OCI-LY1 (cell line): Measurements from ENCODE around the gene KCNJ1.

Source experiments
- EZH2 ChIP-seq: fragments of 200-600 bp; sonication (generic), shearing (Covaris generic); IDR thresholded peaks from 2 replicates; pipeline ENCODE4 v1.8.0; 2017; ENCODE audit warnings: borderline replicate concordance, mixed run types, mild to moderate bottlenecking, antibody characterized with exemption, low read length, moderate library complexity, mixed read lengths
- TF ChIP-seq, protein P1 (sequence below): fragments of 200-600 bp; sonication (generic), shearing (Covaris generic); IDR thresholded peaks from 2 replicates; pipeline ENCODE4 v1.5.1; 2017; ENCODE audit warnings: mild to moderate bottlenecking, antibody characterized with exemption, low read length, moderate library complexity, mixed read lengths

DNA sequence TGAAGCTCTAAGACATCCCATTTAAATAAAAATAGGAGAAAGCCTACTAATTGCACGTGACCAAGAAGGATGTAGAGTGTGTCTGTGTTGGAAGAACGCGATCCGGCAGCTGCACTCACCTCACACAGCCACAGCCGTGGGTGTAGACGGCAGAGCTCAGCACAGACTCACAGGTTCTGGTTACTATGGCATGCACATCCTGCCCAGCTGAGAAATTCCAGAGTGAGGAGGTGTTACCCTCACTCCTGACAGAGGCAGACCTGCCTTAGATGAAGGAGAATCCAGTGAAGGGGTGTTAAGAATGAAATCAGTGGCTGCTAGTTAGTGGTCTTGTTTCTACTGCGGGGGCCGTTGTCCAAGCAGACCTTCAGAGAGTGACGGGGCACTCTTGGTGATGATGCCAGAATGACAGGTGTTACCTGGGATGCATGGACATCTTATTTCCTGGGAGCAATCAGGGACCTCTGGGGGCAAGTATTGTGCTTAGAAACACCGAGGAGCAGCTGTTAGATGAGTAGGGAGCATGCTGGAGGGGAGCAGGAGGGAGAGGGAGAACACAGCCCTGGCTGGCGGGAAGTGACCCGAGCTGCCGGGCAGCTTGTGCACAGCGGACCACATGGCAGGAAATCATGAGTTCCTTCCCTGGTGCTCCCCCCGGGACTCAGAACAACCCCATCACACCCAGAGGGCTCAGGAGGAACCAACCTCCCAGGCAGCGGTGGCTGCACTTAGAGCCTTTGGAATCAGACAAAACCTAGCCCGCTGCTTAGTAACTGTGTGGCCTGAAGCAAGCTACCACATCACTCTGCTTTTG, 36.4 kb upstream of the KCNJ1 start:
- TF ChIP-seq, protein P1, sequence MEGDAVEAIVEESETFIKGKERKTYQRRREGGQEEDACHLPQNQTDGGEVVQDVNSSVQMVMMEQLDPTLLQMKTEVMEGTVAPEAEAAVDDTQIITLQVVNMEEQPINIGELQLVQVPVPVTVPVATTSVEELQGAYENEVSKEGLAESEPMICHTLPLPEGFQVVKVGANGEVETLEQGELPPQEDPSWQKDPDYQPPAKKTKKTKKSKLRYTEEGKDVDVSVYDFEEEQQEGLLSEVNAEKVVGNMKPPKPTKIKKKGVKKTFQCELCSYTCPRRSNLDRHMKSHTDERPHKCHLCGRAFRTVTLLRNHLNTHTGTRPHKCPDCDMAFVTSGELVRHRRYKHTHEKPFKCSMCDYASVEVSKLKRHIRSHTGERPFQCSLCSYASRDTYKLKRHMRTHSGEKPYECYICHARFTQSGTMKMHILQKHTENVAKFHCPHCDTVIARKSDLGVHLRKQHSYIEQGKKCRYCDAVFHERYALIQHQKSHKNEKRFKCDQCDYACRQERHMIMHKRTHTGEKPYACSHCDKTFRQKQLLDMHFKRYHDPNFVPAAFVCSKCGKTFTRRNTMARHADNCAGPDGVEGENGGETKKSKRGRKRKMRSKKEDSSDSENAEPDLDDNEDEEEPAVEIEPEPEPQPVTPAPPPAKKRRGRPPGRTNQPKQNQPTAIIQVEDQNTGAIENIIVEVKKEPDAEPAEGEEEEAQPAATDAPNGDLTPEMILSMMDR = no peak
- TF ChIP-seq EZH2 = no peak
